T-helper 1 cell treated with Interleukin-12 subunit alpha and Interleukin-12 subunit beta and Interleukin-4 antibody, amounts not matched to agents 30 μg/mL and 1 μg/mL, for 36 hours (primary cell): Measurements from ENCODE around the gene IL22RA1.

Source experiments
- H3K27ac Mint-ChIP-seq: one replicate; pipeline ENCODE4 v1.8.0; 2021; ENCODE audit warnings: mild to moderate bottlenecking, mixed read lengths
- H3K27me3 Mint-ChIP-seq: one replicate; pipeline ENCODE4 v1.8.0; 2021; ENCODE audit warnings: low read depth, mixed read lengths
- H3K36me3 Mint-ChIP-seq: one replicate; pipeline ENCODE4 v1.8.0; 2021; ENCODE audit warnings: low read depth, mixed read lengths
- H3K4me1 Mint-ChIP-seq: one replicate; pipeline ENCODE4 v1.8.0; 2021; ENCODE audit warnings: low read depth, mixed read lengths
- H3K4me3 Mint-ChIP-seq: one replicate; pipeline ENCODE4 v1.8.0; 2021; ENCODE audit warnings: mild to moderate bottlenecking, moderate library complexity, mixed read lengths
- H3K9me3 Mint-ChIP-seq: one replicate; pipeline ENCODE4 v1.8.0; 2021; ENCODE audit warnings: mixed read lengths

IL22RA1 gene

GRCh38 chr1:24077278-24077978 lies 65.5 kb downstream of the IL22RA1 start:
- Mint-ChIP-seq H3K27ac (no peak overlapping the region), H3K4me3 (no peak overlapping the region), H3K9me3 (no peaks in the 10 kb centered on the region), H3K36me3 (no peaks in the 10 kb centered on the region), H3K4me1 (no peaks in the 10 kb centered on the region), H3K27me3 (peaks cover 11% of the 10 kb centered on the region)

GRCh38 chr1:24075946-24076345 lies 67.0 kb downstream of the IL22RA1 start:
- no peak overlapping the region for H3K4me3 Mint-ChIP-seq
- H3K27ac Mint-ChIP-seq = no peak overlapping the region
- H3K27me3 Mint-ChIP-seq = peaks cover 12% of the 10 kb centered on the region
- H3K4me1 Mint-ChIP-seq = peaks cover under 1% of the 10 kb centered on the region
- no peaks in the 10 kb centered on the region for H3K36me3 Mint-ChIP-seq
- no peaks in the 10 kb centered on the region for H3K9me3 Mint-ChIP-seq

GRCh38 chr1:24075590-24075854 lies 67.4 kb downstream of the IL22RA1 start:
- Mint-ChIP-seq H3K4me3 (no peak overlapping the region), H3K9me3 (no peaks in the 10 kb centered on the region), H3K36me3 (no peaks in the 10 kb centered on the region), H3K4me1 (peaks cover 4% of the 10 kb centered on the region), H3K27ac (no peak overlapping the region), H3K27me3 (peaks cover 12% of the 10 kb centered on the region)

GRCh38 chr1:24074817-24075589 lies 67.9 kb downstream of the IL22RA1 start:
- peaks cover 9% of the 10 kb centered on the region for H3K27me3 Mint-ChIP-seq
- no peaks in the 10 kb centered on the region for H3K36me3 Mint-ChIP-seq
- no peak overlapping the region for H3K27ac Mint-ChIP-seq
- H3K4me1 Mint-ChIP-seq = peaks cover 4% of the 10 kb centered on the region
- no peaks in the 10 kb centered on the region for H3K9me3 Mint-ChIP-seq
- no peak overlapping the region for H3K4me3 Mint-ChIP-seq

- Mint-ChIP-seq H3K9me3 (no peaks in the 10 kb centered on the region), H3K4me1 (peaks cover 4% of the 10 kb centered on the region), H3K4me3 (no peak overlapping the region), H3K27me3 (peaks cover 10% of the 10 kb centered on the region), H3K27ac (no peak overlapping the region), H3K36me3 (no peaks in the 10 kb centered on the region)
Measured at GRCh38 chr1:24074196-24074595, 68.7 kb downstream of the IL22RA1 start.

- peaks cover 13% of the 10 kb centered on the region for H3K27me3 Mint-ChIP-seq
- no peak overlapping the region for H3K4me3 Mint-ChIP-seq
- no peak overlapping the region for H3K27ac Mint-ChIP-seq
- H3K4me1 Mint-ChIP-seq = peaks cover 4% of the 10 kb centered on the region
- no peaks in the 10 kb centered on the region for H3K9me3 Mint-ChIP-seq
- no peaks in the 10 kb centered on the region for H3K36me3 Mint-ChIP-seq
Measured at GRCh38 chr1:24071941-24072340, 71.0 kb downstream of the IL22RA1 start.

- Mint-ChIP-seq H3K4me3 (no peak overlapping the region), H3K27me3 (peaks cover 18% of the 10 kb centered on the region), H3K9me3 (no peaks in the 10 kb centered on the region), H3K4me1 (peaks cover 4% of the 10 kb centered on the region), H3K36me3 (no peaks in the 10 kb centered on the region), H3K27ac (no peak overlapping the region)
Measured at GRCh38 chr1:24070821-24071393, 72.0 kb downstream of the IL22RA1 start.

- Mint-ChIP-seq H3K4me3 (no peak overlapping the region), H3K4me1 (peaks cover 4% of the 10 kb centered on the region), H3K9me3 (no peaks in the 10 kb centered on the region), H3K27me3 (peaks cover 18% of the 10 kb centered on the region), H3K27ac (no peak overlapping the region), H3K36me3 (no peaks in the 10 kb centered on the region)
Measured at GRCh38 chr1:24069817-24070216, 73.1 kb downstream of the IL22RA1 start.
